Common myeloid progenitor, CD34-positive (primary cell): ENCODE measurements around the gene REST.

Experiments used
- CTCF ChIA-PET: fragments of 350-600 bp; sonication (Branson Sonifier 250); formaldehyde crosslinking; loops from one replicate; lab custom pipeline; 2021; ENCODE audit warnings: antibody characterized with exemption; lab: Charles Lee
- POLR2A ChIA-PET: fragments of 350-600 bp; sonication (Branson Sonifier 250); formaldehyde crosslinking; loops from one replicate; lab custom pipeline; 2021; ENCODE audit warnings: antibody characterized with exemption; lab: Charles Lee
- DNase-seq, 3 donors: peaks; one replicate each; pipeline versions ENCODE4 v3.0.0 to v3.0.0-alpha.2; 2013
- H3K27ac ChIP-seq, 2 experiments: 1 replicate in 1 of 2; 2 replicates in 1 of 2; pipeline ENCODE4 v1.7.0; 2013; ENCODE audit warnings: inconsistent platforms in 2 of 2, low read length in 2 of 2, mild to moderate bottlenecking in 2 of 2, low read depth in 1 of 2, moderate library complexity in 1 of 2; ENCODE audit not compliant: severe bottlenecking in 2 of 2, insufficient read depth in 1 of 2, poor library complexity in 1 of 2
- H3K27me3 ChIP-seq, 5 experiments: replicated peaks in 2 of 5; 1 replicate in 3 of 5; 2 replicates in 2 of 5; pipeline versions ENCODE4 v1.6.1 to v1.7.0; 2013; ENCODE audit warnings: low read length in 4 of 5, mild to moderate bottlenecking in 2 of 5, moderate library complexity in 2 of 5, inconsistent platforms in 1 of 5; ENCODE audit not compliant: insufficient read depth in 5 of 5, control insufficient read depth in 4 of 5
- H3K36me3 ChIP-seq, 4 experiments: 1 replicate in 2 of 4; 2 replicates in 2 of 4; pipeline versions ENCODE4 v1.6.1 to v1.7.0; 2013; ENCODE audit warnings: low read length in 3 of 4, control low read depth in 1 of 4, mild to moderate bottlenecking in 1 of 4; ENCODE audit not compliant: control insufficient read depth in 4 of 4, insufficient read depth in 4 of 4
- H3K4me1 ChIP-seq, 4 experiments: 1 replicate in 3 of 4; 2 replicates in 1 of 4; pipeline versions ENCODE4 v1.6.1 to v1.7.1; 2013; ENCODE audit warnings: low read length in 3 of 4, mild to moderate bottlenecking in 3 of 4, control low read depth in 1 of 4, inconsistent platforms in 1 of 4, moderate library complexity in 1 of 4; ENCODE audit not compliant: control insufficient read depth in 4 of 4, insufficient read depth in 4 of 4; ENCODE audit errors: control extremely low read depth in 1 of 4
- H3K4me3 ChIP-seq, 7 experiments: 1 replicate in 4 of 7; 2 replicates in 3 of 7; pipeline versions ENCODE4 v1.5.1 to v1.7.0; 2013; ENCODE audit warnings: mild to moderate bottlenecking in 7 of 7, low read length in 6 of 7, moderate library complexity in 6 of 7, inconsistent platforms in 2 of 7, low read depth in 2 of 7, control low read depth in 1 of 7; ENCODE audit not compliant: insufficient read depth in 4 of 7, control insufficient read depth in 1 of 7; ENCODE audit errors: extremely low read depth in 1 of 7
- H3K9me3 ChIP-seq, 5 experiments: 1 replicate in 4 of 5; 2 replicates in 1 of 5; pipeline versions ENCODE4 v1.6.1 to v1.7.1; 2013; ENCODE audit warnings: low read length in 4 of 5, mild to moderate bottlenecking in 2 of 5, inconsistent platforms in 1 of 5, low read depth in 1 of 5, moderate library complexity in 1 of 5; ENCODE audit not compliant: control insufficient read depth in 4 of 5, insufficient read depth in 2 of 5; ENCODE audit errors: control extremely low read depth in 1 of 5
- WGBS: methylation state at CpG from one replicate; pipeline ENCODE4 v1.1.5; 2013; ENCODE audit not compliant: insufficient coverage; 5-methylcytosine and 5-hydroxymethylcytosine counted together

REST gene

DNA sequence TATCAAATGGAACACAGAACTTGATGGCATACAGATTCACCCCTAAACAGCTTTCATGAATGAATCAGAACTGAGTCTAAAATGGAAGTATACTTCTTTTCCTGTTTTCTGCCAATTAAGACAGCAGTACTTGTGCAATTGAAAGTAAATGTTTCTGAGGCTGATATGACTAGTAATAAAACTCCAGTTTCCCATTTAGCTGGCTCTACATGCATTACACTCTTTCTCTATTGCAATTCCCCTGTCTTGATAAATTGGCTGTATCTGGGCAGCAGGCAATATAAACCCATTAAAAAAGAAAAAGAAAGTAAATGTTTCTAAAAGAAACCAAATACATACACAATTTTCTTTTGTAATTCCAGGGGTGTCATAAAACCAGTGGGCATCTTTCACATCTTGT, 65.1 kb downstream of the REST start:
- POLR2A ChIA-PET, result no interaction called here
- Histone ChIP-seq H3K9me3 (peaks cover 4 to 18% (median 9%) of the 10 kb centered on the region in 5 experiments), H3K4me1 (peaks cover 0 to 19% (median 18%) of the 10 kb centered on the region in 4 experiments), H3K4me3 (peak overlapping the region in 1 of 7 experiments; percentile 10), H3K27me3 (no peaks in the 10 kb centered on the region), H3K36me3 (peaks cover 22 to 61% (median 40%) of the 10 kb centered on the region in 4 experiments), H3K27ac (no peak overlapping the region)
- CTCF ChIA-PET, result no interaction called here
- DNase-seq, result peak in 2 of 3 donors; percentile 28 to 37

- 100% methylated on average over 2 of the region's 3 CpGs for WGBS
- POLR2A ChIA-PET, result no interaction called here
- CTCF ChIA-PET, result interaction anchor here (1.4 to 5.9 kb wide), 2 partner anchors 13 to 15 kb away, joined by 3 to 23 read pairs; no protein-coding TSS in a partner anchor
- Histone ChIP-seq H3K9me3 (peaks cover 4 to 18% (median 9%) of the 10 kb centered on the region in 5 experiments), H3K4me3 (peak overlapping the region in 1 of 7 experiments; percentile 49), H3K4me1 (peaks cover 0 to 19% (median 18%) of the 10 kb centered on the region in 4 experiments), H3K36me3 (peaks cover 22 to 56% (median 39%) of the 10 kb centered on the region in 4 experiments), H3K27ac (no peak overlapping the region), H3K27me3 (no peaks in the 10 kb centered on the region)
- no peak for DNase-seq
Measured at GRCh38 chr4:56973336-56973735, 65.6 kb downstream of the REST start.

- peak in 1 of 3 donors; percentile 25 for DNase-seq
- peak overlapping the region; percentile 12 to 93 for H3K27ac ChIP-seq
- H3K27me3 ChIP-seq, result no peaks in the 10 kb centered on the region
- ChIA-PET POLR2A (interaction anchor here (0.8 to 1.0 kb wide), 2 partner anchors 13 to 67 kb away, joined by 3 read pairs; no protein-coding TSS in a partner anchor), CTCF (interaction anchor here (1.3 to 5.9 kb wide), 3 partner anchors 9 to 16 kb away, joined by 4 to 23 read pairs (median 5); no protein-coding TSS in a partner anchor)
- H3K9me3 ChIP-seq, result peaks cover 4 to 18% (median 9%) of the 10 kb centered on the region in 5 experiments
- peaks cover 20 to 31% (median 28%) of the 10 kb centered on the region in 4 experiments for H3K36me3 ChIP-seq
- H3K4me3 ChIP-seq, result peak overlapping the region; percentile 82 to 100 (median 93)
- peaks cover 8 to 38% (median 27%) of the 10 kb centered on the region in 4 experiments for H3K4me1 ChIP-seq
- WGBS, result 3% methylated on average over 35 of the region's 35 CpGs
Measured at GRCh38 chr4:56976283-56976836, 68.7 kb downstream of the REST start.

DNA sequence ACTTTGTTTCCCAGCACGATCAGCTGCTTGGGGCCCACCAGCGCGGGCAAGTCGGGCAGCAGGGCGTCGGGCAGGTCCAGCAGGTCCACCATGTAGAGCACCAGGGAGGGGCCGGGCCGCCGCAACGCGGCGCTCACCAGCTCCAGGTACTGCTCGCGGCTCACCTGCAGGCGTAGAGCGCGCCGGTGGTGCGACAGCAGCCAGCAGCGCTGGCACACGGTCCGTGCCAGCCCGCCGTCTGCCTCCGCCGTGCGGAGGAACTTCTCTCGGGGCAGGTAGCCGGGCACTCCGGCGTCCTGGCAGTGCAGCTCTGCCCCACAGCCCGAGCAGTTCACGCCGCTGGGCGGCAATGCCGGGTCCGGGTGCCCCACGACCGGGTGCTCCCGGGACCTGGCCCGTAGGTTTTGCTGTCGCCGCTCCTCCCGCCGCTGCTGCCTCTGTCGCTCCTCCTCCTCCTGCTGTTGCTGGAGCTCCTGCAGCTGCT, 69.2 kb downstream of the REST start:
- Histone ChIP-seq H3K27ac (peak overlapping the region; percentile 68 to 93), H3K27me3 (no peaks in the 10 kb centered on the region), H3K9me3 (peaks cover 4 to 18% (median 9%) of the 10 kb centered on the region in 5 experiments), H3K4me1 (peaks cover 8 to 39% (median 27%) of the 10 kb centered on the region in 4 experiments), H3K4me3 (peak overlapping the region; percentile 82 to 100 (median 93)), H3K36me3 (peaks cover 20 to 28% (median 27%) of the 10 kb centered on the region in 4 experiments)
- WGBS, result 0% methylated on average over 44 of the region's 46 CpGs
- ChIA-PET CTCF (interaction anchor here (0.8 to 5.9 kb wide), 6 partner anchors 10 to 47 kb away, joined by 3 to 23 read pairs (median 4); no protein-coding TSS in a partner anchor), POLR2A (interaction anchor here (1.0 kb wide), 1 partner anchor 68 kb away, joined by 3 read pairs; no protein-coding TSS in a partner anchor)
- peak; percentile 33 to 69 (median 60) for DNase-seq

- ChIA-PET POLR2A (interaction anchor here (0.7 to 1.0 kb wide), 4 partner anchors 17 to 70 kb away, joined by 3 to 4 read pairs (median 3); partner anchors contain the start of gene REST), CTCF (interaction anchor here (0.7 to 5.9 kb wide), 10 partner anchors 10 to 173 kb away, joined by 3 to 23 read pairs (median 4); no protein-coding TSS in a partner anchor)
- no peaks in the 10 kb centered on the region for H3K27me3 ChIP-seq
Measured at GRCh38 chr4:56977321-56978012, 69.8 kb downstream of the REST start, which contains the start of gene NOA1. NOA1 (minus strand) TSS chr4:56977606; CDS start chr4:56977585, 21 bp downstream.

GRCh38 chr4:56978750-56979303, 71.1 kb downstream of the REST start, which contains the start of gene POLR2B:
POLR2B (plus strand) TSS chr4:56978896; CDS start chr4:56978986, 90 bp downstream.
- POLR2A ChIA-PET, result interaction anchor here (0.6 to 1.1 kb wide), 3 partner anchors 9 to 21 kb away, joined by 3 to 4 read pairs (median 3); no protein-coding TSS in a partner anchor
- Histone ChIP-seq H3K27me3 (no peaks in the 10 kb centered on the region), H3K9me3 (peaks cover 0 to 2% (median 0%) of the 10 kb centered on the region in 5 experiments), H3K4me1 (peaks cover 8 to 42% (median 27%) of the 10 kb centered on the region in 4 experiments), H3K36me3 (peaks cover 4 to 18% (median 12%) of the 10 kb centered on the region in 4 experiments), H3K27ac (peak within 1 kb of the TSS; percentile 88 to 93), H3K4me3 (peak within 1 kb of the TSS; percentile 82 to 100 (median 93))
- CTCF ChIA-PET, result interaction anchor here (0.7 to 5.9 kb wide), 7 partner anchors 11 to 146 kb away, joined by 3 to 23 read pairs (median 3); no protein-coding TSS in a partner anchor
- DNase-seq, result peak; percentile 86 to 95 (median 93)
- WGBS, result under 1% methylated on average over 30 of the region's 37 CpGs

More at GRCh38 chr4:56977321-56978012, 69.8 kb downstream of the REST start, which contains the start of gene NOA1:
- H3K9me3 ChIP-seq, result peaks cover 4 to 14% (median 8%) of the 10 kb centered on the region in 5 experiments
- peak within 1 kb of the TSS; percentile 82 to 100 (median 93) for H3K4me3 ChIP-seq
- peaks cover 17 to 25% (median 23%) of the 10 kb centered on the region in 4 experiments for H3K36me3 ChIP-seq
- peak within 1 kb of the TSS; percentile 88 to 93 for H3K27ac ChIP-seq
- DNase-seq, result peak; percentile 99 to 100 (median 99)
- WGBS, result 0% methylated on average over 41 of the region's 51 CpGs
- peaks cover 8 to 42% (median 27%) of the 10 kb centered on the region in 4 experiments for H3K4me1 ChIP-seq
